Activated naive CD4-positive, alpha-beta T cell treated with anti-CD3 and anti-CD28 coated beads, Interleukin-2, amount 50 U/mL, for 72 hours (primary cell): ENCODE results near the gene RGL3. TPM values are rescaled to one million over a fixed set of nuclear protein-coding genes. Genes with fewer than 3 reads are reported as not detected.
A peak's percentile ranks its signal among the peaks of the same experiment; 100 is the strongest.

ENCODE experiments used
- ATAC-seq, 2 donors: fragments of 150-1000 bp; cut with Tn5 transposase; 2 replicates each; pipeline ENCODE4 v1.10.0; 2021; ENCODE audit warnings: mild to moderate bottlenecking in 2 of 2, moderate library complexity in 2 of 2
- DNase-seq, 2 donors: peaks; one replicate each; pipeline ENCODE4 v3.0.0; 2021 to 2022; ENCODE audit warnings: low spot score in 2 of 2
- H3K27ac Mint-ChIP-seq, 2 donors: one replicate each; pipeline ENCODE4 v1.8.0; 2022; ENCODE audit warnings: mild to moderate bottlenecking in 2 of 2, mixed read lengths in 2 of 2
- H3K36me3 Mint-ChIP-seq, 2 donors: one replicate each; pipeline ENCODE4 v1.8.0; 2022; ENCODE audit warnings: mixed read lengths in 2 of 2
- H3K9me3 Mint-ChIP-seq, 2 donors: one replicate each; pipeline ENCODE4 v1.8.0; 2022; ENCODE audit warnings: mixed read lengths in 2 of 2
- total RNA-seq, 2 donors: library from RNA; stranded (reverse); gene quantifications; one replicate each; pipeline ENCODE4 v1.2.3, GENCODE V29; 2022

Gene RGL3
- total RNA-seq, 2 donors from 2014 or later, result not detected

DNA sequence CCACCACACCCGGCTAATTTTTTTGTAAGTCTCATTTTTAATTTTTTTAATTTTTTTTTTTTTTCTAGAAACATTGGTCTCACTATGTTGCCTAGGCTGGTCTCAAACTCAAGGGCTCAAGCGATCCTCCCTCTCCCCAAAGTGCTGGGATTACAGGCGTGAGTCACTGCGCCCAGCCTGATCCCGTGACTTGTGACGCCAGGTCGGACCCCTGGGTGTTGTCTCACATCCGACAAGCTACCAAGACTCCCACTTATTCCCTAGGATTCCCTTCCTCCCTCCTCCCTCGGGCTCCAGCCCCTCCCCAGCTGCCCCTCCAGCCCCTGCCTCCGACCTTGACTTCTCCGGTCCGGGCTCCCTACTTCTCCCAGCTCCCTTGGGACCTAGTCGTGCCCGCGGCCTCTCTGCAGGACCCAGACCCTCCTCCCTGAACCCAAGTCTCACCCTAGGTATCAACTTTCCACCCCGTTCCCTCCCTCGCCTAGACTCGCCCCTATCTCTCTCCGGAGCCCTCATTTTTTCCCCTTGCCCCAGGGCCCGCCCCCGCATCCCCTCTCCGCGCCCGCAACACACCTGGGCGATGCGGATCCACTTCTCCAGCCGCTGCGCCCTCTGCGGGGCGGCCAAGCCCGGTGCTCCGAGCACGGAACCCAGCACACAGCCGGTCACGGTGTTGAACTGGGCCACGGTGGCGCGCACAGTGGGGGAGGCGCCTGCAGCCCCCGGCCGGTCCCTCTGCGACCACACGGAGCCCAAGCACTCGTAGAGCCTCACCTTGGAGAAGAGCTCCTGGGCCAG is 13.1 kb downstream of the RGL3 start:
- Mint-ChIP-seq H3K36me3 (no peaks in the 10 kb centered on the region), H3K9me3 (no peaks in the 10 kb centered on the region), H3K27ac (no peak overlapping the region)
- DNase-seq, result peak in 1 of 2 donors; percentile 48
- ATAC-seq, result peak; percentile 67 to 77

DNA sequence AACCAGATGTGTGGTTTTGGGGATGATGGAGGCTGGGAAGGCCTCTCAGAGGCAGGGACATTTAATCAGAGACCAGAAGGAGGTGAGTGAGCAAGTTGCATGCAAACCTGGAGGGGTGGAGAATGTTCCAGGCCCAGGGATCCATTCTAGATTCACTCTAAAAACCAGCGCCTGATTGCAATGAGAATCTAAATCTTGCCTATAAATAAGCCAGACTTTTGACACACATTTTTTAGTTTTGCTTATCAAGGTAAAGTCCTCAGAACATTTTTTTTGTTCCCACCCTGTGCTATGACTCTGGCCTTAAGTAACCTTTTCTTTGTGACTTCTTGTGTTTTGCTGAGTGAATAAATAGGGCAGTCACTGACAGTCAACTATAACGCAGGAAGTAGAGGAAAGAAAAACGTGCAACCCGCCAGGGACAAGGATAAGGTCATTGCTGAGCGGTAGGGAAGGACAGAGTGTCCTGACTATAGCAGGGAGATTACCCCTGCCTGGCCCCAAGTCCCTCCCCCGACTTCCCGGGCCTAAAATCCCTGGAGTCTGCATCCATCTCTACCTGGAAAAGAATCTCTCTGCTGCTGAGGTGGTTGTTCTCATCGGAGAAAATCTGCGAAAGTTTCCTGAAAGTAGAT is 14.4 kb downstream of the RGL3 start:
- Mint-ChIP-seq H3K27ac (no peak overlapping the region), H3K9me3 (no peaks in the 10 kb centered on the region), H3K36me3 (no peaks in the 10 kb centered on the region)
- ATAC-seq (no peak), DNase-seq (no peak)

DNA sequence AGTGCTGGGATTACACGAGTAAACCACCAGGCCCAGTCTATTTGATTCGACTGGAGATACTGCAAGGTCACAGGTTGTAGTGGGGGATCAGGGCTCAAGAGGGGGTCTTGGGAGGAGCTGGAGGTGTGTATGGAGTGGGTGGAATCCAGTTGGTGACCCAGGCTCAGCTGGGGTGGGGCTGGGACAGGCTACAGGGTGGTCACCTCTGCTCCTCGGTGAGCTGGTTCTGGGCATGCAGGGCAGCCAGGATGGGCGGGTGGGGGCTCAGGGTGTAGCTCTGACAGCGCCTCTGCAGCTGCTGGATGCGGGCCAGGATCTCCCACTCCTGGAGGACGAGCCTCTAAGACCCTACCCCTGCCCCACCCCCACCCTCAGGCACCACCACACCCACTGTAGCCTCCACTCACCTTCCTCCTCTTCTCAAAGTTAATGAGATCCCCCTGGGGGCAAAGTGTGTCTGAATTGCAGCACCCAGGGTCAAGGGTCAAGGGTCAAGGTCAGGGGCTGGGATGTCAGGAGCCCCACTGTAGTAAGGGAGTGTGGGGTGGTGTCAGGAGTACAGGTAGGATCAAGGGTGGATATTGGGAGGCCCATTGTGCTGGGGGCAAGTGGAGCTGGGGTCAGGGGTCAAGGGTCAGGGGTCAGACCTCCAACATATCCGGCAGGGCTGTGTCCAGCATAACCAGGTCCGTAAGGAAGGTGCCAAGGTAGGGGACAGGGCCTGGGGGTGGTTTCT is 17.1 kb downstream of the RGL3 start:
- no peak for DNase-seq
- no peaks in the 10 kb centered on the region for H3K9me3 Mint-ChIP-seq
- H3K27ac Mint-ChIP-seq, result no peak overlapping the region
- ATAC-seq, result no peak
- no peaks in the 10 kb centered on the region for H3K36me3 Mint-ChIP-seq

DNA sequence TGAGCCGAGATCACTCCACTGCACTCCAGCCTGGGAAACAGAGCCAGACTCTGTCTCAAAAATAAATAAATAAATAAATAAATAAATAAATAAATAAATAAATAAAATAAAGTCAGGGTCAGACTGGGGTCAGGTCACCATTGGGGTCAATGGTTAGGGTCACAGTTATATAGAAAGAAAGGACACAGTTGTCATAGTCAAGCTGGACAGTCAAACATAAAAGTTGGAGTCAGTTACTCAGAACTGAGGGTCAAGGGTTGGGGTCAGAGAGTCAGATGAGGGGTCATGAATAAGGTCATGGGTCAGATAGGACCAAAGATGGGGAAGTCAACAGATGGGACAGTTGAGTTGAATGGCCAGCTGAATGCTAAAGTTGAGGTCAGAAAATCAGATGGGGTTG is 18.3 kb downstream of the RGL3 start:
- Mint-ChIP-seq H3K9me3 (no peaks in the 10 kb centered on the region), H3K36me3 (no peaks in the 10 kb centered on the region), H3K27ac (no peak overlapping the region)
- DNase-seq, result no peak
- ATAC-seq, result no peak

DNA sequence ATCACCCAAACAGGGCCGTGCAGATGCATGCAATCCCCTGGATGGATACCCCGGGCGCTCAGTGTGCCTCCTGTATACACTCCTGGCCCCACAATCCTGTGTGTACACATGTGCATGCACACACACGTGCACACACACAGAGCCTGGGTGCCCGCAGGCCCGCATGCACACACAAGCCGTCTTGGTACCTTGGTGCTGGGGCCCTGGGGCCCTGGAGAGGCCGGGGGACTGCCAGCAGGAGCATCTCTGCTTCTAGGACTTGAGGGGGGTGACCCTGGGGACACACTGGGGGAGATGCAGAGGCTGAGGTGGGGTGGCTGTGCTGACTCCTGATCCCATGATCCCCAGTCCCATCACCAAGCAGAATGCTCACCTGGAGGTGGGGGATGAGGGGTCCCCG is 19.4 kb downstream of the RGL3 start:
- H3K27ac Mint-ChIP-seq, result no peak overlapping the region
- ATAC-seq, result no peak
- H3K9me3 Mint-ChIP-seq, result no peaks in the 10 kb centered on the region
- no peak for DNase-seq
- no peaks in the 10 kb centered on the region for H3K36me3 Mint-ChIP-seq

DNA sequence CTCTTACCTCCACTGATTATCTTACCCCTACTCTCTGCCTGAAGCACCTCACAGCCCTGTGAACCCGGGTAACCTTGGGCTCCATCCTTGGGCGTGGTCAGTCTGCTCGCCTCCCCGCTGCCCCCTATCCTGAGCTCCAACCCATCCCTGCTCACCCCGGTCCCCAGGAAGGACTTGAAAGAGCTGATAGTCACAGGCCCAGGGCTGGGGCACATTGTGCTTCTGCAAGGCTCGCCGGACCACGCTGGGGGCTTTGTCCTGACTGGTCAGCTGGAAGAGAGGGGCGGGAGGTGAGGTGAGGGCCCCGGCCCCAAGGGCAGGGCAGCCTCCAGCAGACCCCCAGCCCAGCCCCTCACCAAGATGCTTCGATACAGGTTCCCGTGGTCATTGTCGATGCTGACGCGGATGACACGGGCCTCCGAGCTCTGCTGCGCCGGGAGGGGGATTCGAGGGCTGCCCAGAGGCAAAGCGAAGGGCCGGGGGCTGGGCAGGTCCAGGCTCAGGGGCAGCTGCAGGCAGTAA is 22.0 kb downstream of the RGL3 start:
- no peaks in the 10 kb centered on the region for H3K36me3 Mint-ChIP-seq
- H3K9me3 Mint-ChIP-seq, result no peaks in the 10 kb centered on the region
- H3K27ac Mint-ChIP-seq, result no peak overlapping the region
- ATAC-seq (no peak), DNase-seq (no peak)

DNA sequence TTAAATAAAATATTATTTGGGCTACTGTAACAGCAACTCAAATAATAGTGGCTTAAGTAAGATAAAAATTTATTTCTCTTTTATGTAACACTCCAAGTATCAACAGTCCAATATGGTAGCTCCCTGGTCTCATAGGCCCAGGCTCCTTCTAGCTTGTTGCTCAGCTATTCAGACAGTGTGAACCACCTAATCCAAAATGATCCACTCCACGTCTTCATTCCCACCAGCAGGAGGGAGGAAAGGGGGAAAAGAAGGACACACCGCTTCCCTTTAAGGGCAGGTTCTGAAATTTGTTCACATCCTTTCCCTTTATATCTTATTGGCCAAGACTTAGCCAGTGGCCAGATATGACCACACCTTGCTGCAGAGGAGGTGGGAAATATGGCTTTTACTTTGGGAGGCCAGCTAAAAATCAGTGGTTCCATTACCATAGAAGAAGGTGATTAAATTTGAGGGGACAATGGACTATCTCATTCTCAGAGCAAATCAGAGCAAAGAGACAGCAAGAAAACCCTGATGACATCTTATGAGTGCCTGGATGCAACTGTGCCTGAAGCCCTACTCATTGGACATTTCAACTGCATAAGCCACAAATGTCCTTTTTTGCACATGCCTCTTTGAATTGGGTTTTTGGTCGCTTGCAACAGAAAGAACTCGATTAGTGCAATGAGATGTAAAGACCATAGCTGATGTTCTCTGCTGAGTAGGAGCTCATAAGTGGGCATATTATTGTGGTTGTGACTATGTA is 28.0 kb downstream of the RGL3 start:
- DNase-seq (no peak), ATAC-seq (no peak)
- Mint-ChIP-seq H3K36me3 (no peaks in the 10 kb centered on the region), H3K27ac (no peak overlapping the region), H3K9me3 (no peaks in the 10 kb centered on the region)

DNA sequence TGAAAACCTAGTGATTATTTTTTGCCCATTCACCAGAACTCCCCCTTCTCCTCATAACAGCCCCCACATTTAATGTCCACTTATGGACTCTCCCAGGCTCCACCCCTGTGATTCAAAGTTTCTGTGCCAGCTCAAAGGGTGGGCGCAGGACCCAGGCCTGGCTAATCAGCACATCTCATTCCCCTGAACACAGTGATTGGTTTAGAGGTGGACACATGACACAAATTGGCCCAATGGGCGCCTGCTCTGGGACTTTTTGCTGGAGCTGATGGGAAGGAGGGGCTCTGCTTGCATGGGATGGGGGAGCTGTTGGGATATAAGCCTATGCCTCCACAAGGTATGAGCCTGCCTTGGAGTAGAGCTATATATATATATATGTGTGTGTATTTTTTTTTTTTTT is 28.8 kb downstream of the RGL3 start:
- H3K9me3 Mint-ChIP-seq, result no peaks in the 10 kb centered on the region
- H3K36me3 Mint-ChIP-seq, result no peaks in the 10 kb centered on the region
- ATAC-seq (no peak), DNase-seq (no peak)
- H3K27ac Mint-ChIP-seq, result no peak overlapping the region

DNA sequence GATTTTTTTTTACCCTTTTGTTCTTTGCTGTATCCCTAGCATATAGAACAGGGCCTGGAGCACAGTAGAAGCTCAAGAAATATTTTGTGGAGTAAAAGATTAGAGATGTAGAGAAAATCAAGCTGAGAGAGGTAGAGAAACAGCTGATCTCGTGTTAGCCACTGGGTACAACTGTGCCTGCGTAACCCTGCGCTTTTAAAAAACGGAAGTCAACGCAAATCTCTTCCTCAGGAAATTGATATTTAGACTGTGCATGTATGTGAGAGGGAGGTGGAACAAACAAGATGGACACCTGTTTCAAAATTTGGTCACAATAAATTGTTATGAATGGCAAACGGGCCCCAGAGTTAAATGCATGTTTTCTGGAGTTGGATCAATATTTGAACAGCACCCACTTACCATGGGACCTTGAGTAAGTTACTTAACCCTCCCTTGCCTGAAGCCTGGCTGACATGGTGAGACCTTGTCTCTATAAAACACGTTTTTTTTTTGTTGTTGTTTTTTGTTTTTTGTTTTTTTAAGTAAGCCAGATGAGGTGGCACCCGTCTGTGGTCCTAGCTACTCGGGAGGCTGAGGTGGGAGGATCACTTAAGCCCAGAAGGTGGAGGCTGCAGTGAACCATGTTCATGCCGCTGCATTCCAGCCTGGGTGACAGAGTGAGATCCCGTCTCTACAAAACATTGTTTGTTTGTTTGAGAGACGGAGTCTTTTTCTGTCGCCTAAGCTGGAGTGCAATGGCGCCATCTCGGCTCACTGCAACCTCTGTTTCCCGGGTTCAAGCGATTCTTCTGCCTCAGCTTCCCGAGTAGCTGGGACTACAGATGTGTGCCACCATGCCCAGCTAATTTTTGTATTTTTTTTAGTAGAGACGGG is 31.7 kb downstream of the RGL3 start:
- no peaks in the 10 kb centered on the region for H3K36me3 Mint-ChIP-seq
- ATAC-seq (no peak), DNase-seq (no peak)
- H3K27ac Mint-ChIP-seq, result no peak overlapping the region
- no peaks in the 10 kb centered on the region for H3K9me3 Mint-ChIP-seq

DNA sequence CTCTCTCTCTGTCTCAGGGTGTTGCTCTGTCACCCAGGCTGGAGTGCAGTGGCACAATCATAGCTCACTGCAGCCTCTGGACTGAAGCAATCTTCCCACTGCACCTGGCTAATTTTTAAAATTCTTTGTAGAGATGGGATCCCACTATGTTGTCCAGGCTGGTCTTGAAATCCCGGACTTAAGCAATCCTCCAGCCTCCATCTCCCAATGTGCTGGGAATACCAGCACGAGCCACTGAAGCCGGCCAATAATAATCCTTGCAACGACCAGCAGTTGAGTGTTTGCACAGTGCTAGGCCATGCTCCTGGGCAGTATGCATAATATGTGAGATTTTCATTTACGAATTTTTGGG is 34.4 kb downstream of the RGL3 start:
- no peak overlapping the region for H3K27ac Mint-ChIP-seq
- ATAC-seq (no peak), DNase-seq (no peak)
- H3K36me3 Mint-ChIP-seq, result peaks cover 5 to 7% of the 10 kb centered on the region in 2 donors
- no peaks in the 10 kb centered on the region for H3K9me3 Mint-ChIP-seq

DNA sequence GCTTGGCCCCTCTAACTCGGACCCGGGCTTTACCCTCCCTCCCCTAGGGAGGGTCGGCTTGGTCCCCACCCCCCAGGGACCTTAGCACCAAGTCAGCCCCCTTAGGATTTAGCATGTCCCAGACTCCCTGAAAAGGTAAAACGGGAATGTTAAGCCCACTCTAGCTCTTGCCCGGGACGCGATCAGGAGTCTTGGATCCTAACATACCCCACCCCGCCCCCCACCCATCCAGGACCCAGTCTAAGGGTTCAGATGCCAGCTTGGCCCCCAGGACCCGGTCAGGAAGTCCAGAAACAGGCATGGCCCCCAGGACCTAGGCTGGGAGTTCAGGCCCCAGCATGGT is 35.4 kb downstream of the RGL3 start:
- DNase-seq (no peak), ATAC-seq (no peak)
- H3K27ac Mint-ChIP-seq, result no peak overlapping the region

DNA sequence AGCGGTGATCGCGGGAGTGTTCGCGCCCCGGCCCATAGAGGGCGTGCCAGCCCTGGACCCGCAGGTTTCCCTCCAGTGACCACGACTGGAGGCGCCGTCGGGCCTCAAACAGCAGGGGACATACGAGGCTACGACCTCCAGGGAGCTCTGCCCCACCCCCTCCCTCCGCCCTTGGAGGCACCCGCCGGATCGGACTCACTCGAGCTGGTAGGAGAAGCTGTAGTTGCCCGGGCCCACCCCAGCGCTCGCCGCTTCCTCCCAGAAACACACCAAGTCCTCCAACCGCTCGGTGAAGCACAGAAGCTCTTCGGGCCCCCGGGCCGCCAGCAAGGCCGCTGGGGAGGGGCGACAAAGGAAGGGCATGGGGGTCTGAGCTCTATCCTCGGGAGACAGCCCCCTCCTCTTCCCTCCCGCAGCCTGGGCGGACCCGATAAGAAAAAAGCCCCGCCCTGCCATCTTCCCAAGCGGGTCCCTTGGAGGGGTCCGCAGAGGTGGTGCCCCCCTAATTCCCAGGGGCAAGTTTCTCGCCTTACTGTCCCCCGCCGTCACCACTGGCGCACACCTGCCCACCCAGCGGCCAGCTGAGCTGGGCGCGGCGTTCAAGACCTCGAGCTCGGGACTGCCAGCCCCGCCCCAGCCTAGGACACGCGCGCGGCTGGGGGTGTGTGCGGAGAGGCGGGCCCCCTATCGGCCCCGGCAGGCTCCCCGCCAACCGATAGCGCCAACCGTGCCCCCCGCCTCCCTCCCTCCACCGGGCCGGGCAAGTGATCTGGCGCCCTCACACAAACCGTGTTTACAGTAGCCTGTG is 36.0 kb downstream of the RGL3 start:
- Mint-ChIP-seq H3K36me3 (peaks cover 6 to 7% of the 10 kb centered on the region in 2 donors), H3K9me3 (no peaks in the 10 kb centered on the region), H3K27ac (peak overlapping the region in 1 of 2 donors; percentile 93)
- ATAC-seq (no peak), DNase-seq (peak in 1 of 2 donors; percentile 71)

More for the DNA sequence above, 35.4 kb downstream of the RGL3 start:
- Mint-ChIP-seq H3K36me3 (peaks cover 6 to 7% of the 10 kb centered on the region in 2 donors), H3K9me3 (no peaks in the 10 kb centered on the region)

DNA sequence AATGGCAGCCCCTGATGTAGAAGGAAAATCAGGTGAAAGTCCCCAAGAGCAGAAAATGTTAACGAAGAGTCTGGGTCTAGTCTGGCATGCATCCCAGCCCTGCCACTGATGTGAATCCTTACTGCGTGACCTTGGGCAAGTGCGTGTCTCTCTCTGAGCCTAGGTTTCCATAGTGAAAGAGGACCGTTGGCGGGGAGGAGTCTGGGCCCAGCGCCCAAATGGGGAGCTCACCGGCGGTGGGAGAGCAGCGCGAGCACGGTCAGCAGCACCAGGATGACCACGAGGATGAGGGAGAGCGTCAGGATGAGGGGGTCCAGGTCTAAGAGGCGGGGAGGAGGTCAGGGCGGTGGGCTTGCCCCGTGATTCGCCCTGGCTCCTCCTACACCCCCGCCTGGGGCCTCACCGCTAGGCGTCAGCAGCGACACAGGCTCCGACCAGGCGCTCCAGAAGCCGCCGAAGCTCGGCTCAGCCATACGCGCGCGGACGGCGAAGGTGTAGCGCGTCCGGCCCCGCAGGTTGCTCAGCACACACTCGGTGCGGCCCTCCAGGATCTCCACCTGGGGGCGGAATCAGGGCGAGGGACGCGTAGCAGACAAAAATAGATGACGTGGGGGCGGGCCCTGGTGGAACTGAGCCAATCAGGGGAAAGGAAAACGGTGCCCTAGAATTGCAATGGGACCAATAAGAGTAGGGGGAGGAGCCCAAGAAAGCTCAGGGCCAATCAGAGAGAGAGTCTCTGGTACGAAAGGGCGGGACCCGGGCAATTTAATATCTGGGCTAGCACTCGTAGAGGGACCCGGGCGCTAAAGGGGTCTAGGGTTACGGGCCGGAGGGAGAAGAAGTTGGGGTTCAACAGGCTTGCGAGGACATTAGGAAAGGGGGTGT is 38.2 kb downstream of the RGL3 start:
- DNase-seq (peak; percentile 95 to 96), ATAC-seq (peak; percentile 84 to 86)
- Mint-ChIP-seq H3K27ac (peak overlapping the region; percentile 93 to 100), H3K36me3 (peaks cover 12 to 25% of the 10 kb centered on the region in 2 donors), H3K9me3 (no peaks in the 10 kb centered on the region)

DNA sequence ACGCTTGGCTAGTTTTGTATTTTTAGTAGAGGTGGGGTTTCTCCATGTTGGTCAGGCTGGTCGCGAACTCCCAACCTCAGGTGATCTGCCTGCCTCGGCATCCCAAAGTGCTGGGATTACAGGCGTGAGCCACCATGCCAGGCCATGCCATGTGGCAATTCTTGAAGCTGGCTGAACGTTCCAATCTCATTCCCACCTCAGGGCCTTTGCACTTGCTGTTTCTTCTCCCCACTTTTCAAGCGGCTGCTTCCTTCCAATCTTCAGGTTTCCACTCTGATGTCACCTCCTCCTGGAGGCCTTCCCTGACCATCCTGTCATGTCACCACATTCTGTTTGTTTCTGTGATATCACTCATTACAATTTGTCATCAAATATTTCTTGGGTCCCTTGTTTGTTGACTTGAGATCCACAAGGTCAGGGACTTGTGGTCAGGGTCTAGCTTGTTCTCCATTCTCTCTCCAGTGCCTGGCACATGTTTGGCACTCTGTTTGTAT is 39.2 kb downstream of the RGL3 start:
- H3K27ac Mint-ChIP-seq, result peak overlapping the region; percentile 93 to 100

More for the DNA sequence above, 39.2 kb downstream of the RGL3 start:
- Mint-ChIP-seq H3K36me3 (peaks cover 17 to 30% of the 10 kb centered on the region in 2 donors), H3K9me3 (no peaks in the 10 kb centered on the region)
- DNase-seq (no peak), ATAC-seq (no peak)
